ENCODE results near the gene TMEM164. TPM values are rescaled to one million over a fixed set of nuclear protein-coding genes. Genes with fewer than 3 reads are reported as not detected.

The TMEM164 gene
- total RNA-seq, 4 donors from 2014 or later: 8.2 to 13.4 (median 11.1) TPM

- 83% methylated on average over 4 of the region's 4 CpGs for WGBS
- Histone ChIP-seq H3K4me1 (peaks cover 3 to 6% (median 5%) of the 10 kb centered on the region in 4 donors), H3K27me3 (peaks cover 0 to 4% (median 0%) of the 10 kb centered on the region in 4 donors), H3K9me3 (no peaks in the 10 kb centered on the region), H3K27ac (replicated peaks in 1 of 4) (no peak overlapping the region), H3K4me3 (no peak overlapping the region), H3K36me3 (peaks cover 0 to 3% (median 0%) of the 10 kb centered on the region in 4 donors)
- intact Hi-C loops (cut with DNase I): no loop called here
- TF ChIP-seq EP300 (IDR thresholded peaks at IDR 0.05) (no peak), POLR2A (IDR thresholded peaks at IDR 0.05; ENCODE audit: low read depth) (no peak), POLR2AphosphoS5 (IDR thresholded peaks at IDR 0.05) (no peak)
- TF ChIP-seq, protein P1, sequence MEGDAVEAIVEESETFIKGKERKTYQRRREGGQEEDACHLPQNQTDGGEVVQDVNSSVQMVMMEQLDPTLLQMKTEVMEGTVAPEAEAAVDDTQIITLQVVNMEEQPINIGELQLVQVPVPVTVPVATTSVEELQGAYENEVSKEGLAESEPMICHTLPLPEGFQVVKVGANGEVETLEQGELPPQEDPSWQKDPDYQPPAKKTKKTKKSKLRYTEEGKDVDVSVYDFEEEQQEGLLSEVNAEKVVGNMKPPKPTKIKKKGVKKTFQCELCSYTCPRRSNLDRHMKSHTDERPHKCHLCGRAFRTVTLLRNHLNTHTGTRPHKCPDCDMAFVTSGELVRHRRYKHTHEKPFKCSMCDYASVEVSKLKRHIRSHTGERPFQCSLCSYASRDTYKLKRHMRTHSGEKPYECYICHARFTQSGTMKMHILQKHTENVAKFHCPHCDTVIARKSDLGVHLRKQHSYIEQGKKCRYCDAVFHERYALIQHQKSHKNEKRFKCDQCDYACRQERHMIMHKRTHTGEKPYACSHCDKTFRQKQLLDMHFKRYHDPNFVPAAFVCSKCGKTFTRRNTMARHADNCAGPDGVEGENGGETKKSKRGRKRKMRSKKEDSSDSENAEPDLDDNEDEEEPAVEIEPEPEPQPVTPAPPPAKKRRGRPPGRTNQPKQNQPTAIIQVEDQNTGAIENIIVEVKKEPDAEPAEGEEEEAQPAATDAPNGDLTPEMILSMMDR (IDR thresholded peaks at IDR 0.05): no peak
- no peak for DNase-seq (ENCODE audit: extremely low spot score)
These were observed 11.1 kb downstream of the TMEM164 start for GRCh38 chrX:110013968-110014367.

- H3K4me3 ChIP-seq: no peak overlapping the region
- intact Hi-C loops (cut with DNase I): no loop called here
- H3K4me1 ChIP-seq: peaks cover 3 to 6% (median 5%) of the 10 kb centered on the region in 4 donors
- WGBS: 73% methylated on average over 2 of the region's 2 CpGs
- H3K9me3 ChIP-seq: no peaks in the 10 kb centered on the region
- TF ChIP-seq POLR2A (IDR thresholded peaks at IDR 0.05; ENCODE audit: low read depth) (no peak), EP300 (IDR thresholded peaks at IDR 0.05) (no peak)
- no peak overlapping the region for H3K27ac ChIP-seq (replicated peaks in 1 of 4)
- DNase-seq (ENCODE audit: extremely low spot score): no peak
- H3K27me3 ChIP-seq: peaks cover 0 to 4% (median 0%) of the 10 kb centered on the region in 4 donors
- H3K36me3 ChIP-seq: peaks cover 0 to 3% (median 0%) of the 10 kb centered on the region in 4 donors
These were observed 12.1 kb downstream of the TMEM164 start for GRCh38 chrX:110015032-110015431.

- Histone ChIP-seq H3K27ac (replicated peaks in 1 of 4) (no peak overlapping the region), H3K36me3 (peaks cover 0 to 3% (median 0%) of the 10 kb centered on the region in 4 donors), H3K4me3 (no peak overlapping the region), H3K9me3 (no peaks in the 10 kb centered on the region), H3K27me3 (peaks cover 0 to 4% (median 0%) of the 10 kb centered on the region in 4 donors), H3K4me1 (peaks cover 3 to 12% (median 6%) of the 10 kb centered on the region in 4 donors)
- 75% methylated on average over 5 of the region's 5 CpGs for WGBS
- intact Hi-C loops (cut with DNase I): no loop called here
- no peak for DNase-seq (ENCODE audit: extremely low spot score)
- TF ChIP-seq EP300 (IDR thresholded peaks at IDR 0.05) (no peak), POLR2A (IDR thresholded peaks at IDR 0.05; ENCODE audit: low read depth) (no peak), POLR2AphosphoS5 (IDR thresholded peaks at IDR 0.05) (no peak)
- TF ChIP-seq, protein P1 (IDR thresholded peaks at IDR 0.05): no peak
These were observed 13.0 kb downstream of the TMEM164 start for GRCh38 chrX:110015915-110016314.

- WGBS: 63% methylated on average over 1 of the region's 1 CpG
- H3K27ac ChIP-seq (replicated peaks in 1 of 4): no peak overlapping the region
- intact Hi-C loops (cut with DNase I): no loop called here
These were observed 17.6 kb downstream of the TMEM164 start for GRCh38 chrX:110020536-110020935.

GRCh38 chrX:110021258-110022022 lies 18.5 kb downstream of the TMEM164 start:
- H3K36me3 ChIP-seq: peaks cover 0 to 3% (median 0%) of the 10 kb centered on the region in 4 donors
- no peak overlapping the region for H3K4me3 ChIP-seq
- 56% methylated on average over 4 of the region's 4 CpGs for WGBS
- H3K9me3 ChIP-seq: no peaks in the 10 kb centered on the region
- TF ChIP-seq, protein P1 (IDR thresholded peaks at IDR 0.05): no peak
- TF ChIP-seq EP300 (IDR thresholded peaks at IDR 0.05): no peak
- TF ChIP-seq POLR2AphosphoS5 (IDR thresholded peaks at IDR 0.05): no peak
- intact Hi-C loops (cut with DNase I): no loop called here
- no peaks in the 10 kb centered on the region for H3K27me3 ChIP-seq
- no peak for DNase-seq (ENCODE audit: extremely low spot score)
- peaks cover 5 to 18% (median 8%) of the 10 kb centered on the region in 4 donors for H3K4me1 ChIP-seq
- no peak overlapping the region for H3K27ac ChIP-seq (replicated peaks in 1 of 4)

More at GRCh38 chrX:110020536-110020935, 17.6 kb downstream of the TMEM164 start:
- H3K36me3 ChIP-seq: peaks cover 0 to 3% (median 0%) of the 10 kb centered on the region in 4 donors
- H3K9me3 ChIP-seq: no peaks in the 10 kb centered on the region
- no peak for DNase-seq (ENCODE audit: extremely low spot score)
- TF ChIP-seq POLR2AphosphoS5 (IDR thresholded peaks at IDR 0.05) (no peak), EP300 (IDR thresholded peaks at IDR 0.05) (no peak), POLR2A (IDR thresholded peaks at IDR 0.05; ENCODE audit: low read depth) (no peak)
- TF ChIP-seq, protein P1 (IDR thresholded peaks at IDR 0.05): no peak
- peaks cover 0 to 4% (median 0%) of the 10 kb centered on the region in 4 donors for H3K27me3 ChIP-seq
- H3K4me1 ChIP-seq: peaks cover 8 to 16% (median 12%) of the 10 kb centered on the region in 4 donors
- no peak overlapping the region for H3K4me3 ChIP-seq
